Panc1 (cell line): Measurements from ENCODE around the gene CDH6.

ENCODE experiments used
- POLR2AphosphoS5 ChIP-seq: IDR thresholded peaks from 2 replicates; pipeline ENCODE4 v1.6.1; 2012; ENCODE audit warnings: mild to moderate bottlenecking, low read depth, low read length, moderate library complexity
- SIN3A ChIP-seq: IDR thresholded peaks from 2 replicates; pipeline ENCODE4 v1.6.1; 2012; ENCODE audit warnings: low read depth, mild to moderate bottlenecking, low read length, moderate library complexity, borderline replicate concordance; ENCODE audit not compliant: insufficient read depth
- TF ChIP-seq, protein P1 (sequence below): fragments of 450-650 bp; IDR thresholded peaks from 2 replicates; pipeline ENCODE4 v1.5.1; 2017; ENCODE audit warnings: mild to moderate bottlenecking
- TF ChIP-seq, protein P2 (sequence below), 2 experiments: IDR thresholded peaks; 2 replicates each; pipeline ENCODE4 v1.6.1; 2011 to 2012; ENCODE audit warnings: low read depth in 2 of 2, control low read depth in 1 of 2, low read length in 1 of 2, mild to moderate bottlenecking in 1 of 2, moderate library complexity in 1 of 2; ENCODE audit not compliant: insufficient read depth in 1 of 2

DNA sequence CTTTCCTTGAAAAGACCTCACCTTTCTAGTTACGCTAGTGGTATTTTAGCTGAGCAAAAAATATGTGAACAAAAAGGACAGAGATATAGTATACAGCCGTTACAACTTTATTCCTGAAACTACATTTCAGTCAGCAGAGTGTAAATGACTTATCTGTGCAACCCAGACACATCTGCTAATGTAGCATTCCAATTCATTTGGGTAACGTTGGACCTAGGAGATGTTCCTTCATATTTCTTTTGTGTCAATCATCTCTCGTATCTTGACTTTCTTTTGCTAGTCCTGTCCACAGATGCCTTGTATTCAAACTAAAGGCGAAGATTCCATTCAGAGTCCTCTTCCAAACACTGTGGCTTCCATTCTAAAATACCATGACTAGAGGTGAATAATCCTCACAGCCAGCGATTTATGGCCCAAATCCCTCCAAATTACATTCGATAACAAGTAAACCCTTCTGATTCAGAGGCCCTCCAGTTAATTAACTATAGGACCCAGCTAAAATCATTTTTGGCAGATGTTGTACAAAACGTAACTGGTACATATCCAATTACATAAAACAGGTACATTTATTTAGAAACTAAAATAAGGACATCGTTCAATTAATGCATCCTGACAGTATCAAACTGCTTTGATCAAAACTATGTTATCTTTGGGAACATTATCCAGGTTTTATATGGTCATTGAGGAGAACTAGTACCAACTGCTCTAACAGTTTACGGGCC lies 182.7 kb downstream of the CDH6 start:
- TF ChIP-seq, protein P1, sequence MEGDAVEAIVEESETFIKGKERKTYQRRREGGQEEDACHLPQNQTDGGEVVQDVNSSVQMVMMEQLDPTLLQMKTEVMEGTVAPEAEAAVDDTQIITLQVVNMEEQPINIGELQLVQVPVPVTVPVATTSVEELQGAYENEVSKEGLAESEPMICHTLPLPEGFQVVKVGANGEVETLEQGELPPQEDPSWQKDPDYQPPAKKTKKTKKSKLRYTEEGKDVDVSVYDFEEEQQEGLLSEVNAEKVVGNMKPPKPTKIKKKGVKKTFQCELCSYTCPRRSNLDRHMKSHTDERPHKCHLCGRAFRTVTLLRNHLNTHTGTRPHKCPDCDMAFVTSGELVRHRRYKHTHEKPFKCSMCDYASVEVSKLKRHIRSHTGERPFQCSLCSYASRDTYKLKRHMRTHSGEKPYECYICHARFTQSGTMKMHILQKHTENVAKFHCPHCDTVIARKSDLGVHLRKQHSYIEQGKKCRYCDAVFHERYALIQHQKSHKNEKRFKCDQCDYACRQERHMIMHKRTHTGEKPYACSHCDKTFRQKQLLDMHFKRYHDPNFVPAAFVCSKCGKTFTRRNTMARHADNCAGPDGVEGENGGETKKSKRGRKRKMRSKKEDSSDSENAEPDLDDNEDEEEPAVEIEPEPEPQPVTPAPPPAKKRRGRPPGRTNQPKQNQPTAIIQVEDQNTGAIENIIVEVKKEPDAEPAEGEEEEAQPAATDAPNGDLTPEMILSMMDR = no peak
- TF ChIP-seq, protein P2, sequence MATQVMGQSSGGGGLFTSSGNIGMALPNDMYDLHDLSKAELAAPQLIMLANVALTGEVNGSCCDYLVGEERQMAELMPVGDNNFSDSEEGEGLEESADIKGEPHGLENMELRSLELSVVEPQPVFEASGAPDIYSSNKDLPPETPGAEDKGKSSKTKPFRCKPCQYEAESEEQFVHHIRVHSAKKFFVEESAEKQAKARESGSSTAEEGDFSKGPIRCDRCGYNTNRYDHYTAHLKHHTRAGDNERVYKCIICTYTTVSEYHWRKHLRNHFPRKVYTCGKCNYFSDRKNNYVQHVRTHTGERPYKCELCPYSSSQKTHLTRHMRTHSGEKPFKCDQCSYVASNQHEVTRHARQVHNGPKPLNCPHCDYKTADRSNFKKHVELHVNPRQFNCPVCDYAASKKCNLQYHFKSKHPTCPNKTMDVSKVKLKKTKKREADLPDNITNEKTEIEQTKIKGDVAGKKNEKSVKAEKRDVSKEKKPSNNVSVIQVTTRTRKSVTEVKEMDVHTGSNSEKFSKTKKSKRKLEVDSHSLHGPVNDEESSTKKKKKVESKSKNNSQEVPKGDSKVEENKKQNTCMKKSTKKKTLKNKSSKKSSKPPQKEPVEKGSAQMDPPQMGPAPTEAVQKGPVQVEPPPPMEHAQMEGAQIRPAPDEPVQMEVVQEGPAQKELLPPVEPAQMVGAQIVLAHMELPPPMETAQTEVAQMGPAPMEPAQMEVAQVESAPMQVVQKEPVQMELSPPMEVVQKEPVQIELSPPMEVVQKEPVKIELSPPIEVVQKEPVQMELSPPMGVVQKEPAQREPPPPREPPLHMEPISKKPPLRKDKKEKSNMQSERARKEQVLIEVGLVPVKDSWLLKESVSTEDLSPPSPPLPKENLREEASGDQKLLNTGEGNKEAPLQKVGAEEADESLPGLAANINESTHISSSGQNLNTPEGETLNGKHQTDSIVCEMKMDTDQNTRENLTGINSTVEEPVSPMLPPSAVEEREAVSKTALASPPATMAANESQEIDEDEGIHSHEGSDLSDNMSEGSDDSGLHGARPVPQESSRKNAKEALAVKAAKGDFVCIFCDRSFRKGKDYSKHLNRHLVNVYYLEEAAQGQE (IDR thresholded peaks at IDR 0.05; ENCODE audit: insufficient read depth in 1 of 2, low read depth in 2 of 2, low read length in 1 of 2) = no peak
- TF ChIP-seq POLR2AphosphoS5 = no peak
- no peak for TF ChIP-seq SIN3A
